Gastroesophageal sphincter (tissue), 4 donors: ENCODE measurements around the gene SNED1. TPM values are rescaled to one million over a fixed set of nuclear protein-coding genes. Genes with fewer than 3 reads are reported as not detected.

ENCODE experiments used
- ATAC-seq: fragments of 150-250 bp; one replicate; pipeline ENCODE4 v1.9.1; 2016; ENCODE audit warnings: mild to moderate bottlenecking, moderate library complexity
- H3K27ac ChIP-seq, 4 donors: fragments of 200-600 bp; sonication (generic) in 3 of 4; 1 replicate in 3 of 4; 2 replicates in 1 of 4; pipeline ENCODE4 v1.5.1; 2016 to 2019
- H3K27me3 ChIP-seq: fragments of 200-600 bp; sonication (generic); one replicate; pipeline ENCODE4 v1.5.1; 2019
- H3K36me3 ChIP-seq, 2 donors: fragments of 200-600 bp; sonication (generic); one replicate each; pipeline ENCODE4 v1.5.1; 2019; ENCODE audit warnings: control low read depth in 1 of 2
- H3K4me1 ChIP-seq, 3 donors: fragments of 200-600 bp; sonication (generic); 1 replicate in 2 of 3; 2 replicates in 1 of 3; pipeline ENCODE4 v1.5.1; 2016 to 2019; ENCODE audit warnings: control low read depth in 2 of 3
- H3K4me3 ChIP-seq, 2 donors: fragments of 200-600 bp; sonication (generic); one replicate each; pipeline ENCODE4 v1.5.1; 2019; ENCODE audit warnings: mild to moderate bottlenecking in 1 of 2, moderate library complexity in 1 of 2
- H3K9me3 ChIP-seq, 3 donors: fragments of 200-600 bp; sonication (generic); one replicate each; pipeline ENCODE4 v1.5.1; 2017 to 2019; ENCODE audit warnings: control low read depth in 2 of 3
- EP300 ChIP-seq: sonication (generic); formaldehyde crosslinking; IDR thresholded peaks from one replicate; pipeline ENCODE4 v1.6.1; 2017; ENCODE audit warnings: antibody characterized with exemption, mild to moderate bottlenecking
- POLR2A ChIP-seq, 2 donors: fragments of 450-650 bp; IDR thresholded peaks; one replicate each; pipeline ENCODE4 v1.6.1; 2017; ENCODE audit warnings: antibody characterized with exemption in 2 of 2, mild to moderate bottlenecking in 2 of 2, moderate library complexity in 1 of 2
- POLR2AphosphoS5 ChIP-seq: sonication (generic); formaldehyde crosslinking; IDR thresholded peaks from one replicate; pipeline ENCODE4 v1.6.1; 2017; ENCODE audit warnings: antibody characterized with exemption
- WGBS, 2 donors: methylation state at CpG; one replicate each; pipeline ENCODE4 v1.1.5; 2018; ENCODE audit warnings: low coverage in 1 of 2; 5-methylcytosine and 5-hydroxymethylcytosine counted together
- total RNA-seq, 4 donors: library from RNA; depleted of rRNA; stranded (reverse); fragments of >200 nt; gene quantifications; one replicate each; pipeline ENCODE4 v1.1.0, GENCODE V29; 2016
- TF ChIP-seq, protein P1 (sequence below), 4 experiments: fragments of 200-600 bp in 2 of 4; fragments of 450-650 bp in 2 of 4; sonication (generic) in 1 of 4; IDR thresholded peaks; one replicate each; pipeline ENCODE4 v1.5.1; 2017 to 2019; ENCODE audit warnings: antibody characterized with exemption in 4 of 4, mild to moderate bottlenecking in 2 of 4, moderate library complexity in 2 of 4

The SNED1 gene
- total RNA-seq, 4 donors from 2014 or later: 8.3 to 29.9 (median 14.6) TPM

DNA sequence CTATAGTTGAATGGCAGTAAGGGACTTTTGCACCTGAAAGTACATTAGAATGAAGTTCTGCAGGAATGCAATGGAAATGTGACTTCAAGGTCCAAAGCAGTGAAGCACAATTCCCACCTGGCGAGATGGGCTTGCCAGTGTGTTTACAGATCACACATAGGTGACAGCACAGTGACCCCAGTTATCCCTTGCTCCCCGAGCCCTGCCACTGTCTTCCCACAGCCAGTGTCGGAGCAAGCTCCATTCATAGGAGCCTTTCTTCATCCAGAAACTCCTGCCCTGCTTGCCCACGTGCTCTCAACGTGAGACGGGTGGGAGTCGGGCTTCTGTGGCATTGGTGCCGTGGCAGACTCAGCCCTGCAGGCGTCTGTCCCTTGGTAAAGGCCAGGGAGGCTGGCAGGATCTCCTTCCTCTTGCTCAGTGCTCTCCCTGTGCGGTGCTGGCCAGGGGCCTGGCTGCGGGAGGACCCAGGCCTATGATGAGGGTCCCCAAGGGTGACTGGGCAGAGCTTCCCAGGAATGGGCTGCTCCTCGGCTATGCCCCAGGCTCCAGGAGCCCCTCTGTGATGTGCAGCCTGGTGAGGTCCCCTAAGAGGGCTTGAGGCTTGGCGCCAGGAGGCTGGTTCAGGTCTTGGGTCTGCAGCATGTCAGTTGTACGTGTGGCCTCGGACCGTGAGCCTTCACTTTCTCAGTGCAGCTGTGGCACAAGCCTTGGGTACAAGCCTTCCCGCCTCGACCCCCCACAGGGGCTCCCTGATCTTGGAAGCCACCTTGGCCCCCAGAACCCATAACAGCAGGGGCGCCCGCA, 40.2 kb downstream of the SNED1 start:
- Histone ChIP-seq H3K9me3 (no peaks in the 10 kb centered on the region), H3K36me3 (peaks cover 0 to 55% of the 10 kb centered on the region in 2 donors), H3K27me3 (peaks cover 29% of the 10 kb centered on the region), H3K4me1 (peaks cover 0 to 20% (median 8%) of the 10 kb centered on the region in 3 donors), H3K27ac (no peak overlapping the region), H3K4me3 (no peak overlapping the region)
- ATAC-seq: no peak
- 88% methylated on average over 7 of the region's 20 CpGs; no CpG with 5 or more reads in 1 of the 2 donors for WGBS, 2 donors
- TF ChIP-seq POLR2AphosphoS5 (no peak), EP300 (no peak), POLR2A (IDR thresholded peaks at IDR 0.05) (no peak)
- TF ChIP-seq, protein P1, sequence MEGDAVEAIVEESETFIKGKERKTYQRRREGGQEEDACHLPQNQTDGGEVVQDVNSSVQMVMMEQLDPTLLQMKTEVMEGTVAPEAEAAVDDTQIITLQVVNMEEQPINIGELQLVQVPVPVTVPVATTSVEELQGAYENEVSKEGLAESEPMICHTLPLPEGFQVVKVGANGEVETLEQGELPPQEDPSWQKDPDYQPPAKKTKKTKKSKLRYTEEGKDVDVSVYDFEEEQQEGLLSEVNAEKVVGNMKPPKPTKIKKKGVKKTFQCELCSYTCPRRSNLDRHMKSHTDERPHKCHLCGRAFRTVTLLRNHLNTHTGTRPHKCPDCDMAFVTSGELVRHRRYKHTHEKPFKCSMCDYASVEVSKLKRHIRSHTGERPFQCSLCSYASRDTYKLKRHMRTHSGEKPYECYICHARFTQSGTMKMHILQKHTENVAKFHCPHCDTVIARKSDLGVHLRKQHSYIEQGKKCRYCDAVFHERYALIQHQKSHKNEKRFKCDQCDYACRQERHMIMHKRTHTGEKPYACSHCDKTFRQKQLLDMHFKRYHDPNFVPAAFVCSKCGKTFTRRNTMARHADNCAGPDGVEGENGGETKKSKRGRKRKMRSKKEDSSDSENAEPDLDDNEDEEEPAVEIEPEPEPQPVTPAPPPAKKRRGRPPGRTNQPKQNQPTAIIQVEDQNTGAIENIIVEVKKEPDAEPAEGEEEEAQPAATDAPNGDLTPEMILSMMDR (IDR thresholded peaks at IDR 0.05): no peak

DNA sequence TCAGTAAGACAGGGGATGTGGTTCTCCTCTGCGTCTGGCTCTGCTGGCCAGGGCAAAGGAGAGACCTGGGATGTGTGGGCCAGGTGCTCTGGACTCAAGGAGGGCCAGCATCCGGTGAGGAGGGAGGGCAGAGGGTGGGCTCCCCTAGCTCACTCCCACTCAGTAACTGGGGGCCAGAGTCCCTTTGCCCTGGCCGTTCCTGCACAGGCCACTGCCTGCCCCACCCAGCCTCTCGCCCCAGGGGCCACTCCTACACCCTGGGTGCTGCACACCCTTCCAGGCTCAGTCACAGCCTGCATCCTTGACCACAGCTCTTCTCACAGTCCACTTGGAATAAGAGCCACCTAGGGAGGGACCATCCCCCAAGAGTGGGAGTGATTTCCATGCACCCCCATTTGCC, 41.0 kb downstream of the SNED1 start:
- H3K9me3 ChIP-seq: peaks cover 0 to 3% (median 0%) of the 10 kb centered on the region in 3 donors
- H3K4me3 ChIP-seq: no peak overlapping the region
- TF ChIP-seq EP300: no peak
- TF ChIP-seq, protein P1 (IDR thresholded peaks at IDR 0.05): no peak
- TF ChIP-seq POLR2AphosphoS5: no peak
- no peak for TF ChIP-seq POLR2A (IDR thresholded peaks at IDR 0.05)
- no CpG with 5 or more reads among the region's 4 CpGs for WGBS, 2 donors
- peaks cover 0 to 20% (median 8%) of the 10 kb centered on the region in 3 donors for H3K4me1 ChIP-seq
- peaks cover 29% of the 10 kb centered on the region for H3K27me3 ChIP-seq
- peaks cover 0 to 47% of the 10 kb centered on the region in 2 donors for H3K36me3 ChIP-seq
- H3K27ac ChIP-seq: no peak overlapping the region
- ATAC-seq: no peak

DNA sequence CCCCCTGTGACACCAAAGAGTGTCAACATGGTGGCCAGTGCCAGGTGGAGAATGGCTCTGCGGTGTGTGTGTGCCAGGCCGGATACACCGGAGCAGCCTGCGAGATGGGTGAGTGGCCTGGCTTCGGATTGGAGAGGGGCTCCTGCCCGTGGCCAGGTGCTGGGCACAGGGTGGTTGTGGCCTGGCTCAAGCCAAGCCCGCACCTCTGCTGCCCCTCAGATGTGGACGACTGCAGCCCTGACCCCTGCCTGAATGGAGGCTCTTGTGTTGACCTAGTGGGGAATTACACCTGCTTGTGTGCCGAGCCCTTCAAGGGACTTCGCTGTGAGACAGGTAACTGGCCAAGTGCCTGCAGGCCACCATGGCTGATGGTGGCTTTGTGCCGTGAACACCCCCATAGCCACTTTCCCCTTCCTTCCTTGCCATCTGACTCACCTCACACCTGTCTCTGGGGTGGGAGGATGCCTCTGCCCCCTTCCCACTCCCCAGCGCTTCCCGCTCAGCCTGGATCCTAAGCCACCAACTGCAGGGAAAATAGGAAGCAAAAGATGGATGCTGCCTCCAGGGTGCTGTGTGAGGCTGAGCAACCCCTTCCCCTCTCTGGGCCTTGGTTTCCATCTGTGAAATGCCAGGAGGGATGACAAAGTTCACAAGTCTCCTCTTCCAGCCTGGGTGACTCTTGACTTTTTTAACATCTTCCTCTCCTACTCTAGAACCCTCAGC, 41.8 kb downstream of the SNED1 start:
- TF ChIP-seq POLR2AphosphoS5 (no peak), POLR2A (IDR thresholded peaks at IDR 0.05) (no peak), EP300 (no peak)
- TF ChIP-seq, protein P1 (IDR thresholded peaks at IDR 0.05): no peak
- Histone ChIP-seq H3K4me1 (peaks cover 0 to 18% (median 8%) of the 10 kb centered on the region in 3 donors), H3K36me3 (peaks cover 0 to 46% of the 10 kb centered on the region in 2 donors), H3K27me3 (peaks cover 27% of the 10 kb centered on the region), H3K27ac (no peak overlapping the region), H3K9me3 (peaks cover 0 to 11% (median 0%) of the 10 kb centered on the region in 3 donors), H3K4me3 (no peak overlapping the region)
- WGBS, 2 donors: 80 to 92% methylated on average over 1 to 5 of the region's 13 CpGs
- no peak for ATAC-seq

DNA sequence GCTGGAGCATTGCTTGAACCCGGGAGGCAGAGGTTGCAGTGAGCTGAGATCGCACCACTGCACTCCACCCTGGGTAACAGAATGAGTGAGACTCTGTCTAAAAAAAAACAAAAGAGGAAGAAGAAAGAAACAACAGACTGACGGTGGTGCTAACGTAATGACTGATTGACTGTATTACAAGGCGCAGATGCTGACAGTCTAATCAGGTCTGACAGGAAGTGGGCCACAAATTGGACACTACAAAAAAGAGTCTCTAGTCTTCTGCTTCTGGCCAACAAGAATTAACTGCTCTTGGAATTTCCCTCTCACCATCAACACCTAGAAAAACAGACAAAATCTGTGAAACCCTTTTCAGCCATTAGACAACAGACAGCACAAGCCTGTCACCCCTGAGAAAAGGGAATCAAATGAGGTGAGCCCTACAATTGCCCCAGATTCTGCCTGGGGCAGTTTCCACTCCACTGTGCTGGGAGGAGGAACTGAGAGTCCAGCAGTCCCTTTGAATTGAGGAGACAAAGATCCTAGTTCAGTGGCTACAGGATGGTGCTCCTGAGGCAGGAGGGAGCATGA, 43.3 kb downstream of the SNED1 start:
- peaks cover 0 to 14% (median 0%) of the 10 kb centered on the region in 3 donors for H3K9me3 ChIP-seq
- H3K4me3 ChIP-seq: no peak overlapping the region
- peaks cover 0 to 4% (median under 1%) of the 10 kb centered on the region in 3 donors for H3K4me1 ChIP-seq
- H3K27me3 ChIP-seq: peaks cover 14% of the 10 kb centered on the region
- no peak for TF ChIP-seq POLR2AphosphoS5
- no peak for TF ChIP-seq EP300
- TF ChIP-seq, protein P1 (IDR thresholded peaks at IDR 0.05): no peak
- no peak for TF ChIP-seq POLR2A (IDR thresholded peaks at IDR 0.05)
- no peak overlapping the region for H3K27ac ChIP-seq
- peaks cover 0 to 46% of the 10 kb centered on the region in 2 donors for H3K36me3 ChIP-seq
- 43 to 62% methylated on average over 4 to 5 of the region's 5 CpGs for WGBS, 2 donors
- ATAC-seq: no peak
